Cardiac fibroblast (primary cell): ENCODE measurements around the gene ZNHIT1.

Experiments used
- DNase-seq, 2 donors: peaks; one replicate each; pipeline versions ENCODE4 v3.0.0 to v3.0.0-alpha.2; 2010; ENCODE audit warnings: low read depth in 2 of 2
- H3K4me3 ChIP-seq, 2 donors: replicated peaks in 1 of 2; 1 replicate in 1 of 2; 2 replicates in 1 of 2; pipeline ENCODE4 v1.5.1; 2011; ENCODE audit warnings: low read depth in 2 of 2, low read length in 2 of 2, mild to moderate bottlenecking in 2 of 2, moderate library complexity in 1 of 2
- TF ChIP-seq, protein P1 (sequence below): IDR thresholded peaks from one replicate; pipeline ENCODE4 v1.5.1; 2011; ENCODE audit warnings: low read depth, mild to moderate bottlenecking, low read length, inconsistent platforms

The ZNHIT1 gene

DNA sequence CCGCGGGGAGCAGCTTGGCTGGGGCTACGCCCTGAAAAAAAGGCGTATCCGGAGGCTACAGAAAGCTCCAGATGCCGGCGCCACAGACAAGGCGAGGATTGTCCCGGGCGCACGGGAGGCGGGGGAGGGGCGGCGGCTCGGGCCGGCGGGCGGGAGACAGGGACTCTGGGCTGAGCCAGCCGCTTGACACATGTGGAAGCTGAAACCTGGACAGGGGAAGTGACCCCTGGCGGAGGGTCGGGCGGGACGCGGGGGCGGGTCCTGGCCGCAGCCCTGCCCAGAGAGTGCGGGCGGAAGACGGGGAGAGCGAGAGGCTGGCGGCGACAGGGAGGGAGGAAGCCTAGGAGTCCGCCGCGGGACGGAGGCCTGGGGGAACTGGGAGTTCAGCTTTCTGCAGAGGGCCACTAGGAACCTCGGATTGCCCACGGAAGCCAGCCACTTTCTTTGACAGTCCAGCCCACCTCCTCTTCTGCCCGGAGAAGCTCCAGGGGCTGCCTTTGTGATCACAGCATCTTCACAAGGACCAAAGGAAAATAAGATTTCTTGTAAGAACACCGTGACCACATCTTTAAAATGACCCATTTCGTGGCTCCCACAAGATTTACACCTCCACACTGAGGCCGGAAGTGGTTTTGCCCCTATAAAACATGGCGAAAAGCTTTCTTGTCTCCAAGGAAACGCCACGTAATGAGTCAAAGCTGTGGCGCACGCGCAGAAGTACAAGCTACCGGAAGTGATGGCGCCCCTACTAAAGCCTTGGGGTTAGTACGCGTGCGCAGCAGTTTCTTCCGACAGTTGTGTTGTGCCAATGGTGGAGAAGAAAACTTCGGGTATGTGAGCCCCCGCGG lies at the start of gene ZNHIT1, which contains the start of gene PLOD3:
Gene ZNHIT1, plus strand, starts transcription at position 778 of the 848 bp plus-strand sequence. Its CDS starts 31 bp downstream, at position 809.
Gene PLOD3, minus strand, starts transcription at position 194 of the 848 bp plus-strand sequence. CDS start 307 bp downstream, outside the sequence.
- DNase-seq: peak; percentile 98 to 99
- H3K4me3 ChIP-seq: peak within 1 kb of the TSS; percentile 79 to 87
- TF ChIP-seq, protein P1, sequence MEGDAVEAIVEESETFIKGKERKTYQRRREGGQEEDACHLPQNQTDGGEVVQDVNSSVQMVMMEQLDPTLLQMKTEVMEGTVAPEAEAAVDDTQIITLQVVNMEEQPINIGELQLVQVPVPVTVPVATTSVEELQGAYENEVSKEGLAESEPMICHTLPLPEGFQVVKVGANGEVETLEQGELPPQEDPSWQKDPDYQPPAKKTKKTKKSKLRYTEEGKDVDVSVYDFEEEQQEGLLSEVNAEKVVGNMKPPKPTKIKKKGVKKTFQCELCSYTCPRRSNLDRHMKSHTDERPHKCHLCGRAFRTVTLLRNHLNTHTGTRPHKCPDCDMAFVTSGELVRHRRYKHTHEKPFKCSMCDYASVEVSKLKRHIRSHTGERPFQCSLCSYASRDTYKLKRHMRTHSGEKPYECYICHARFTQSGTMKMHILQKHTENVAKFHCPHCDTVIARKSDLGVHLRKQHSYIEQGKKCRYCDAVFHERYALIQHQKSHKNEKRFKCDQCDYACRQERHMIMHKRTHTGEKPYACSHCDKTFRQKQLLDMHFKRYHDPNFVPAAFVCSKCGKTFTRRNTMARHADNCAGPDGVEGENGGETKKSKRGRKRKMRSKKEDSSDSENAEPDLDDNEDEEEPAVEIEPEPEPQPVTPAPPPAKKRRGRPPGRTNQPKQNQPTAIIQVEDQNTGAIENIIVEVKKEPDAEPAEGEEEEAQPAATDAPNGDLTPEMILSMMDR: no peak

DNA sequence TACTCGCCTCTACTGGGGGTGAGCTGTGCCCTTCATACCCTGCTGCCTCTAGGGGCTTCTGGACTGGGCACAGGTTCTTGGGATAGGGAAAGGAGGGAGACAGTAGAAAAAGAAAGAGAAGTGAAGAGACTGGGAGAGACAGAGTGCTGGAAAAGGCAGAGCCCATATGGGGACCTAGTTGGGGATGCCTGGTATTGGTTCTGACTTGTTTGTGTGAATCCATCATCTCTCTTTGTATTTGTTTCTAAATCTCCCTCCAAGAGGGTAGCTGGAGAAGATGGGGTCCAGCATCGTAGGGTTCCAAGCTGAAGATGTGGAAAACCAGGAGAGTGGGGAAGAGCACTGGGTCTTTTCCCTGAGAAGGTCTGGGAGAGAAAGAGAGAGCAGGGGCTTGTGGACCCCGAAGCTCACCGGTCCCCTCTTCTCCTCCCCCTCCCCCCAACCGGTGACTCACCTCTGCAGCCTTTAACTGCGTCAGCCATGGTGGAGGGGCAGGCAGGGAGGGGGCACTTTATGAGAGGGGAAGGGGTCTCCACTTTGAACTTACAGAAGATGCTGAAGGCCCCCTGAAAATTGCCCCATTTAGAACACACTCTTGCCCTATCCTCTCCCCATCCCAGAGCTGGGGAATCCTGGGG lies 49.4 kb upstream of the ZNHIT1 start:
- no peak for DNase-seq
- H3K4me3 ChIP-seq: no peak overlapping the region
- TF ChIP-seq, protein P1: no peak

DNA sequence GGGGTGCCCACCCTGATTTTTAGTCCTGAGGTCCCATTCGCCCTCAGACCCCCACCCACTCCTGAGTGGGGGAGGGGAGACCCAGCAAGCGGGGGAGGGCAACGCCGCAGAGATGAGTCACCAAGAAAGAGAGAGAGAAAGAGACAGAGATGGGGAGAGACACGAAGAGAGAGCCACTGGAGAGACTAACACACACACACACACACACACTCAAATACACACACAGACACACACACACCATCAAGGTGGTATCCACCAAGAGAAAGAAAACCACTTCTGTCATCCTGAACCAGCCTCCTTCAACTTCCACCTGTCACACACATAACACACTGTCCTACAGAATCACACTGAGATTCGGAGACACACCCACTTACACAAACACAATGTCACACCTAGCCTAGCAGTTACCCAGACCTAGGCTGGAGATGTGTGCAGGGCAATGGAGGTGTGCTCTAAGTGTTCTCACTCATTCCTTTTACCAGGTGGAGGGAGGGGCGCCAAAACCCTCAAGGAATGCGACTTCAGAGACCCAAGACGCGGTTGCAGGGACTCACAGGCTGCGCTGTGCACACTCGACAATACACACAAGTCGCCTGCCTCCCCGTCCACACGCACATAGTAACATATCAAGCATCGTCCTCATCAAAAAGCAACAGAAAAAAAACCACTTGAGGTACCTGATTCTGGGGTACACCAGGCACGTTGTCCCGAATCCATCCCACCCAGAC lies 48.7 kb upstream of the ZNHIT1 start:
- H3K4me3 ChIP-seq: no peak overlapping the region
- TF ChIP-seq, protein P1: no peak
- peak in 1 of 2 donors; percentile 11 for DNase-seq

DNA sequence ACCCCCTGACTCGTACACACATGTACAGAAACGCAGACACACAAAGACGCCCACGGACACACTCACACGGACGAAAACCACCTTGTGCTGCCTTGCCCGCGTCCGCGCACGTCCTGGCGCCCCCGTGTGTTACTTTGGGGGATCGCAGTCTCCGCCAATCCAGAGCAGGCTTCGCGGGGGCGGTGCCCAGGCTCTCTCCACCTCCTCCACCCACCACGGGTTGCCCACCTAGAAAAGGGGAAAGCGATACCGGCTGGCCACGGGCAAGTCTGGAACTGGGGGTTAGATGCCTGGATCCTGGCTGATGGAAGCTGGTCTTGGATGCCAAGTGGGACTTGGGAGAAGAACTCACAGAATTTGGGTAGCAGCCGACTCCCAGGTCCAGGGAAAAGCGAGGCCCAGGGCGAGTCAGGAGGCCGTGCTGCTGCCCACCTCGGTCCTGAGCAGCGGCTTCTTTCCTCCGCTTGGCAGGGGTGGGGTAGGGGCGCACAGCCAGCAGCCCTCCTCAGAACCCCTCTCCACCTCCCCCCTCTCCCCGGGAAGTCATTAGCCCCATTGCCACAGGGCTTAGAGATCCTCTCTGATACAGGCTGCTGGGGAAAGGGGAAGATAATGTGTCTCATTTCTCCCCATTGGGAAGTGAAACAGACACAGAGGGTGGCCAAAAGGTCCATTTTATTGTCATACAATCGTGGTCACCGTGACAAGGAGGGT lies 48.0 kb upstream of the ZNHIT1 start:
- TF ChIP-seq, protein P1: peak; percentile 95
- peak; percentile 65 to 69 for DNase-seq
- H3K4me3 ChIP-seq: no peak overlapping the region

DNA sequence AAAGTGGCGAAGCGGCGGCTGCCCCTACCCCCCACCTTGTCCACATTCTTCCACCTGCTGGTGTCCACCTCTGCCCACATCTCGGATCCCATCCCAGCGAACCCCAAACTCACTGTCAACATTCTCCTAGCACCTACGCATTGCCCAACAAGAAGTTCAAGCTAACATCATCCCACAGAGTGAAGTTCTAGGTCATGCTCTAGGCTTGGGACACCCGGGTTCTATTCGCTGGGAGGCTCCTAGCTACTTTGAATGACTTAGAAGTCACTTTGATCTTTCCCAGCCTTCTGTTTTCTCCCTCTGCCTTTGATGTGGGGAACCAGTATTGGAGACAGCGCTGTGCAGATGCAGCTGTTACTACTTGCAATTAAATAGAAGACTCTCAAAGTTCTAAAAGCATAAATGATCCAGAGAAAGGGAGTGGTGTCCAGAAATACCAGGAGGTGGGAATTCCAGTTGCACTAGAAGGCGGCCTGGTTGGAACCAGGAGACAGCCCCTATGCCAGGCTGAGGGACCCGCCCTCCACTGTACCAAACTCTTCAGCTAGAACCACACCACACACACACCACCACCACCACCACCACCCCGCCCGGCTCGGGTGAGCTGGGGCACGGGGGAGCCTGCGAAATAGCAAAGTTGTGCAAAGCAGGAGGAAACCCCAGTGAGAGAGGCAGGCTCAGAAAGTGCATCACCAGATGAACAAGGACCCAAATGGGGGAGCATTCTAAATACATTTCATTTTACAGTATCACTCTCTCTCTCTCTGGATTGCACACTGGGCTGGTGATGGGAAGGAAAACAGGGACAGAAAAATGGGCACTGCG lies 47.1 kb upstream of the ZNHIT1 start:
- TF ChIP-seq, protein P1: no peak
- no peak overlapping the region for H3K4me3 ChIP-seq
- no peak for DNase-seq
